Uterus (tissue), 4 donors: ENCODE measurements around the gene ZNF609. TPM values are rescaled to one million over a fixed set of nuclear protein-coding genes. Genes with fewer than 3 reads are reported as not detected.

Experiments
- DNase-seq, 2 donors: peaks; one replicate each; pipeline ENCODE4 v3.0.0-alpha.2; 2019 to 2020
- H3K27ac ChIP-seq, 2 donors: fragments of 200-600 bp; sonication (generic); 1 replicate in 1 of 2; 2 replicates in 1 of 2; pipeline ENCODE4 v1.5.1; 2016 to 2018
- H3K27me3 ChIP-seq, 2 donors: fragments of 200-600 bp; sonication (generic); one replicate each; pipeline ENCODE4 v1.5.1; 2018 to 2019; ENCODE audit warnings: control low read depth in 1 of 2
- H3K36me3 ChIP-seq, 2 donors: fragments of 200-600 bp; sonication (generic); one replicate each; pipeline ENCODE4 v1.5.1; 2019; ENCODE audit warnings: control low read depth in 1 of 2
- H3K4me1 ChIP-seq, 2 donors: fragments of 200-600 bp; sonication (generic); one replicate each; pipeline ENCODE4 v1.5.1; 2018 to 2019; ENCODE audit warnings: control low read depth in 1 of 2
- H3K4me3 ChIP-seq, 2 donors: fragments of 200-600 bp; sonication (generic); 1 replicate in 1 of 2; 2 replicates in 1 of 2; pipeline ENCODE4 v1.5.1; 2018 to 2019; ENCODE audit warnings: mild to moderate bottlenecking in 1 of 2
- H3K9me3 ChIP-seq, 2 donors: fragments of 200-600 bp; sonication (generic); one replicate each; pipeline ENCODE4 v1.5.1; 2019; ENCODE audit warnings: control low read depth in 1 of 2
- CTCF ChIP-seq, 4 experiments: fragments of 200-600 bp in 2 of 4; fragments of 450-650 bp in 2 of 4; sonication (generic) in 2 of 4; IDR thresholded peaks; one replicate each; pipeline ENCODE4 v1.5.1; 2016 to 2019; ENCODE audit warnings: antibody characterized with exemption in 4 of 4, mild to moderate bottlenecking in 2 of 4, moderate library complexity in 1 of 4
- POLR2A ChIP-seq, 2 donors: fragments of 450-650 bp; IDR thresholded peaks; one replicate each; pipeline ENCODE4 v1.6.1; 2016; ENCODE audit warnings: antibody characterized with exemption in 2 of 2, mild to moderate bottlenecking in 1 of 2, moderate library complexity in 1 of 2
- intact Hi-C: fragments of 100-400 bp; cut with DNase I; formaldehyde crosslinking; loops from one replicate; pipeline ENCODE4 v1.15.1; 2023; ENCODE audit warnings: low total_unique reads
- total RNA-seq, 4 donors: library from RNA; depleted of rRNA in 3 of 4; stranded (reverse); fragments of >200 nt in 3 of 4; gene quantifications; one replicate each; pipeline versions ENCODE4 v1.1.0 to v1.2.4, GENCODE V29; 2014 to 2023
- donor health status: DM: yes; HTN: yes; CAD: no.

Gene ZNF609
- total RNA-seq, 4 donors from 2014 or later: 12.4 to 59.6 (median 26.1) TPM

GRCh38 chr15:64619880-64620839 lies 159.8 kb downstream of the ZNF609 start:
- Histone ChIP-seq H3K27me3 (no peaks in the 10 kb centered on the region), H3K4me1 (peaks cover 0 to 11% of the 10 kb centered on the region in 2 donors), H3K36me3 (no peaks in the 10 kb centered on the region), H3K27ac (peak overlapping the region in 1 of 2 donors; percentile 47), H3K4me3 (no peak overlapping the region), H3K9me3 (no peaks in the 10 kb centered on the region)
- DNase-seq: no peak
- TF ChIP-seq POLR2A (IDR thresholded peaks at IDR 0.05): no peak
- TF ChIP-seq CTCF (IDR thresholded peaks at IDR 0.05): no peak
- intact Hi-C loops: no loop called here

DNA sequence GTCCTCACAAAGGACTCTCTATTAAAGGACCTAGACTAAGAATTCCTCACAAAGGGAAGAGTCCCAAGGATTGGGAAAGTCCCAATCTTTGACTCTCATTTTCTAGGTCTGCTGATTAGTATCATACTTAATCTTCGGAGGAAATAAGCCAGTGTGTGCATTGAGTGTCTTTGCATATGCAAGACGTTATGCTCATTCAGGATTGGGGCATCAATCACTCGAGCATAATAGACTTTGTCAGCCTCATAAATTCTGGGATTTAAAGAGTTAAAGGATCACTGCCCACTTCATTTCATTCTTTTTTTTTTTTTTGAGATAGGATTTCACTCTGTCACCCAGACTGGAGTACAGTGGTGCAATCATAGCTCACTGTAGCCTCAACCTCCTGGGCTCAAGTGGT lies 160.7 kb downstream of the ZNF609 start:
- no peak overlapping the region for H3K4me3 ChIP-seq
- H3K9me3 ChIP-seq: no peaks in the 10 kb centered on the region
- TF ChIP-seq CTCF (IDR thresholded peaks at IDR 0.05) (no peak), POLR2A (IDR thresholded peaks at IDR 0.05) (no peak)
- no peak for DNase-seq
- H3K36me3 ChIP-seq: no peaks in the 10 kb centered on the region
- intact Hi-C loops: no loop called here
- H3K27ac ChIP-seq: no peak overlapping the region
- no peaks in the 10 kb centered on the region for H3K27me3 ChIP-seq
- H3K4me1 ChIP-seq: peaks cover 0 to 11% of the 10 kb centered on the region in 2 donors

DNA sequence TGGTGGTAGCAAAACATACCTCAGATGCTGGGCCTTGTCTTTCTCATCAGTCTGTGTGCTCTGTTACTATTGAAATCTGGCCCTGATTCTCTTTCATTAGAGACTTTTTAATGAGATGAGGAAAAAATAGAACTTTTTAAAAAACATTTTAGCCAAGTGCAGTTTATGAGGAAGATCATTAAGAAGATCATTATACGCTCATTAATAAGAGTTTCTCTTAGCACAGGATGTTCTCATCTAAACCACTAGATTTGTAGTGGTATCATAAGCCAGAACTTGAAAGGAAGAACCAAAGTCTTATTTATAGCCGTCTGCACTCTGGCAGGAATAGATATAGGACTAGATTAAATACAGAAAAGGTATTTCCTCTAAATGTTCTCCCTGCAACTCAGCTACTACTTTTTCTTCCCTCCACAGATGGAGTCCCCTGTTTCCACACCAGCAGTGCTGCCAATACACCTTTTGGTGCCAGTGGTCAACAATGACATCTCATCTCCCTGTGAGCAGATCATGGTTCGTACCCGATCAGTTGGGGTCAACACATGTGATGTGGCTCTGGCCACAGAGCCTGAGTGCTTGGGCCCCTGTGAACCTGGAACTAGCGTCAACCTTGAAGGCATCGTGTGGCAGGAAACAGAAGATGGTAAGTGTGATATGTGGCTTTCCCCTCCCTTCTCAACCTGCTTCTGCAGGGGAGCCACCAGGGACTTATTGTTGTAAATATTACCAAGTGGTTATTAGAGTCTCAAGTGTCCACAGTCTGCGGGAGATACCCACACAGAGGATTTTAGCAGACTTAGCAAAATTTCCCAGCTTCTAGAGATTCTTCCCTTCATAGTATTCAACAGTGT lies 162.3 kb downstream of the ZNF609 start:
- peak overlapping the region; percentile 13 to 14 for H3K27ac ChIP-seq
- H3K27me3 ChIP-seq: no peaks in the 10 kb centered on the region
- TF ChIP-seq POLR2A (IDR thresholded peaks at IDR 0.05): no peak
- TF ChIP-seq CTCF (IDR thresholded peaks at IDR 0.05): no peak
- peaks cover 0 to 11% of the 10 kb centered on the region in 2 donors for H3K4me1 ChIP-seq
- H3K36me3 ChIP-seq: no peaks in the 10 kb centered on the region
- H3K9me3 ChIP-seq: no peaks in the 10 kb centered on the region
- no peak for DNase-seq
- intact Hi-C loops: no loop called here
- H3K4me3 ChIP-seq: no peak overlapping the region

DNA sequence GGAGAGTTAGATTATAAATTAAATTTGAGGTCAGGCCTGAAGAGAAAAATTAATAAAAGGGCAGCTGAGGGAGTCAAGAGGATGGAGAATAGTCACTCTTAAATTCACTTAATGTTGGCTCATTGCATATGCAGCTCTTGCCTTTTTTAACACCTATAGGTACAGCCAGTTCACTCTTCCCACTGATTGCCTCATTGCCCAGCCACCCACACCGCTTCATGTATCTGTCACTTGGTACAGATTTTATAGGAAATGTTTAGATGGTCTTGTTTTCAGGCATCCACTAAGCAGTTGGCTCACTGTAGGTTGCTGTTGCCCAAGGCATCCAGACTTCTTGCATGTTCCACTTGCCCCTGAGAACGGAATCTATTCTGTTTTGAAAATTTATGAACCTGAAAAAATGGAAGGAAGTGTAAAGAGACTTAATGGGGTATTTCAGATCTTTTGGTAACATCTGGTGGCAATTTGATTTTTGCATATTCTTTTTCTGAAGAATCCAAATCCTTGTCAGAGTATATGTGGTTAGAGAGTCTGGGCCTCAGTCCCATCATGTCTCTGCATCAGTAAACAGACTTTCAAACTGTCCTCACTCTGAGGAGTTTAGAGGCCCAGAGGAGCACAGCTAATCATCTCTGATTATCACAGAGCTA lies 163.1 kb downstream of the ZNF609 start:
- Histone ChIP-seq H3K27ac (peak overlapping the region in 1 of 2 donors; percentile 14), H3K36me3 (no peaks in the 10 kb centered on the region), H3K9me3 (no peaks in the 10 kb centered on the region), H3K4me1 (peaks cover 0 to 11% of the 10 kb centered on the region in 2 donors), H3K27me3 (no peaks in the 10 kb centered on the region), H3K4me3 (no peak overlapping the region)
- intact Hi-C loops: no loop called here
- TF ChIP-seq CTCF (IDR thresholded peaks at IDR 0.05) (no peak), POLR2A (IDR thresholded peaks at IDR 0.05) (no peak)
- no peak for DNase-seq
